Dendritic cell treated with granulocyte-macrophage colony-stimulating factor and Interleukin-4, amounts not matched to agents 40 ng/mL and 50 ng/mL, for 4 days (primary cell): ENCODE results near the gene PCDH18.
"Not testable (repeated sequence)": the region's sequence is repeated elsewhere in the genome, so short reads cannot be mapped to it uniquely, and the experiment has no call there.

Source experiments
- H3K27ac Mint-ChIP-seq: one replicate; pipeline ENCODE4 v1.8.0; 2022; ENCODE audit warnings: mild to moderate bottlenecking, mixed read lengths
- H3K27me3 Mint-ChIP-seq: one replicate; pipeline ENCODE4 v1.8.0; 2022; ENCODE audit warnings: mild to moderate bottlenecking, mixed read lengths
- H3K36me3 Mint-ChIP-seq: one replicate; pipeline ENCODE4 v1.8.0; 2022; ENCODE audit warnings: low read depth, mixed read lengths
- H3K4me1 Mint-ChIP-seq: one replicate; pipeline ENCODE4 v1.8.0; 2022; ENCODE audit warnings: low read depth, mixed read lengths
- H3K4me3 Mint-ChIP-seq: one replicate; pipeline ENCODE4 v1.8.0; 2022; ENCODE audit warnings: mild to moderate bottlenecking, moderate library complexity, mixed read lengths
- H3K9me3 Mint-ChIP-seq: one replicate; pipeline ENCODE4 v1.8.0; 2022; ENCODE audit warnings: mixed read lengths
- intact Hi-C: fragments of 100-400 bp; cut with micrococcal nuclease; formaldehyde crosslinking; loops from one replicate; pipeline ENCODE4 v1.15.0; 2022

PCDH18 gene

GRCh38 chr4:137531986-137532868, at the start of gene PCDH18:
Gene PCDH18 (minus strand): TSS chr4:137532494. CDS start chr4:137532088, 406 bp downstream.
- Mint-ChIP-seq H3K4me1 (no peaks in the 10 kb centered on the region), H3K27ac (no peak within 1 kb of the TSS), H3K27me3 (no peaks in the 10 kb centered on the region), H3K36me3 (no peaks in the 10 kb centered on the region), H3K9me3 (no peaks in the 10 kb centered on the region), H3K4me3 (no peak within 1 kb of the TSS)
- intact Hi-C loops: no loop called here

DNA sequence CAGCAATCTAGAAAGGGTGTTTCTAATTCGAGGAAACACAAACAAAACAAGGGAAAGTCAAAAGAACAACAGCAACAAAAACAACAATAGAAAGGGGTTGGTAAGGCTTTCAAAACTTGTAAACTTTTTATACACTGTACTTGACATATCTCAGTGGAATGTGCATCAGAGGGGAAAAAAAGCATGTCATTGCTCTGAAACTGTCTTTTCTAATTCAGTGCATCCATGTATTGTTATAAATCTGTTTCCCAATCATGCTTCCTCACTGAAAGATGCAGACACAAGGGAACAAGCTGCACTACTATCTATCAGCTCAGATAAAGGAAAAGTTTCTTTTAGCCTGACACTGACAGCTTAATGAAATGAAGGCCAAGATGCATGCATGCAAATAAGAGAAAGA, 44.2 kb upstream of the PCDH18 start:
- Mint-ChIP-seq H3K36me3 (no peaks in the 10 kb centered on the region), H3K27ac (no peak overlapping the region), H3K4me1 (no peaks in the 10 kb centered on the region), H3K9me3 (peaks cover 19% of the 10 kb centered on the region), H3K27me3 (no peaks in the 10 kb centered on the region), H3K4me3 (no peak overlapping the region)
- intact Hi-C loops: no loop called here

DNA sequence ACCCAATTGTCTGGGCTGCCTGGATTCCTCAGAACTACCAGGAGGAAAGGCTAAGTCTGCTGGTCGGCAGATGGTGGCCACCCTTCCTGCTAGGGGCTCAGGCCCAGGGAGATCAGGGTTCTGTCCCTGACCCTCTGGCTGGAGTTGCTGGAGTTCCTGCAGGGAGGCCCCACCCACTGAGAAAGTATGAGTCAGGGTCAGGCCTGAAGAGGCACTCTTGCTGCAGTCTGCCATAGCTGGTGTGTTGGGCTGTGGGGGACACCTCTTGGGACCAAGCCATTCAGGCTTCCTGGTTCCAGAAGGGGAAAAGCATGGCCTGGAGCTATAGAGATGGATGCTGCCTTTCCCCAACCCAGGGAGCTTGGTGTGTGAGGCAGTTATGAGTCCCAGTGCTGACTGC, 40.4 kb upstream of the PCDH18 start:
- Mint-ChIP-seq H3K4me3 (no peak overlapping the region), H3K9me3 (peaks cover 35% of the 10 kb centered on the region), H3K27ac (no peak overlapping the region), H3K27me3 (no peaks in the 10 kb centered on the region), H3K36me3 (no peaks in the 10 kb centered on the region), H3K4me1 (no peaks in the 10 kb centered on the region)
- intact Hi-C loops: no loop called here

DNA sequence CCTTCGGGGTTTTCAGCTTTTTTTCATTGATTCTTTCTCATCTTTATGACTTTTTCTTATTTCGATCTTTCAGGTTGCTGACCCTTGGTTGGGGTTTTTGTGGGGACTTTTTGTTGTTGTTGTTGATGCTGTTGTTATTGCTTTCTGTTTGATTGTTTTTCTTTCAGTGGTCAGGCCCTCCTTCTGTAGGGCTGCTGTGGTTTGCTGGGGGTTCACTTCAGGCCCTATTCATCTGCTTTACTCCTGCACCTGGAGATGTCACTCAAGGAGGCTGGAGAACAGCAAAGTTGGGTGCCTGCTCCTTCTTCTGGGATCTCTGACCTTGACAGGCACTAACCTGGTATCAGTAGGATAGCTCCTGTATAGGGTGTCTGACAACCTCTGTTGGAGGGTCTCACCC, 39.9 kb upstream of the PCDH18 start:
- no peak overlapping the region for H3K27ac Mint-ChIP-seq
- H3K4me3 Mint-ChIP-seq: no peak overlapping the region
- intact Hi-C loops: no loop called here
- H3K9me3 Mint-ChIP-seq: peaks cover 35% of the 10 kb centered on the region
- no peaks in the 10 kb centered on the region for H3K36me3 Mint-ChIP-seq
- H3K27me3 Mint-ChIP-seq: no peaks in the 10 kb centered on the region
- H3K4me1 Mint-ChIP-seq: no peaks in the 10 kb centered on the region

DNA sequence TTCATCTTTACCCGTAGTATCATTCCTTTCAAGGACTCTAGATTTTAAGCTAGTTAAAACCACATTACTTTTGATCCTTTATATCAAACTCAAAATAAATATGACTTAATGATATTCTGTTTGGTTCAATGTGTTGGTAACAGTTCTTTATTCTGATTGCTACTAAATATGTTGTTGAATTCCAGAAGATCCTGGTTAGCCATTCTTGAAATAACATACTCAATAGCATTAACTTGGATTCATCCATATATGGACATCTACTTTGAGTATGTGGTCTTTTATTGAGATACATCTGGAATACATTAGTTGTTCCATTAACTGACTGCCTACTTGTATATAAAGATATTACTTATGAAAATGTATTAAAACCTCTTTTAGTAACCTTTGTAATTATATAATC, 27.5 kb upstream of the PCDH18 start:
- Mint-ChIP-seq H3K4me1 (no peaks in the 10 kb centered on the region), H3K27me3 (no peaks in the 10 kb centered on the region), H3K9me3 (peaks cover 8% of the 10 kb centered on the region), H3K27ac (no peak overlapping the region), H3K4me3 (no peak overlapping the region), H3K36me3 (no peaks in the 10 kb centered on the region)
- intact Hi-C loops: no loop called here

DNA sequence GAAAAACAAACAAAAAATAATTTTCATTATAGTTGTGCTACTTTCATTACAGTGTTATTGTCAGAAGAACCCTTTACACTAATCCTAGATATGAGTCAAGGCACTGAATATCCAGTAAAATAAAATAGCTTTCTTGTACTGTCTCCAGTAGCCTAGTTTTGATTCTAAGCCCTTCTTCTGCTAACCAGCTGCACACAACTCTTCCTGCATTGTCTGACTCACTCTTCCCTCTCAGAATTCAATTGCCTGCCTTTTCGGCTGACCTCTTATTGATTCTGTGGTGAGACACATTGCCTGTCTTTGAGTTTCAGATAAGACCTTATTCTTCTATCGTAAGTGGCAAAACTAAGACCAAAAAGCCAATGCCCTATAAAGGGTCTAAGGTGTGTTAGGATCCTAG, 26.7 kb upstream of the PCDH18 start:
- Mint-ChIP-seq H3K27me3 (no peaks in the 10 kb centered on the region), H3K9me3 (peaks cover 5% of the 10 kb centered on the region), H3K27ac (no peak overlapping the region), H3K4me1 (no peaks in the 10 kb centered on the region), H3K4me3 (no peak overlapping the region), H3K36me3 (no peaks in the 10 kb centered on the region)
- intact Hi-C loops: no loop called here

- no peaks in the 10 kb centered on the region for H3K4me1 Mint-ChIP-seq
- H3K27ac Mint-ChIP-seq: no peak overlapping the region
- no peak overlapping the region for H3K4me3 Mint-ChIP-seq
- no peaks in the 10 kb centered on the region for H3K9me3 Mint-ChIP-seq
- no peaks in the 10 kb centered on the region for H3K27me3 Mint-ChIP-seq
- intact Hi-C loops: no loop called here
- H3K36me3 Mint-ChIP-seq: no peaks in the 10 kb centered on the region
Measured at GRCh38 chr4:137545461-137545861, 13.2 kb upstream of the PCDH18 start.

GRCh38 chr4:137543648-137544047, 11.4 kb upstream of the PCDH18 start:
- Mint-ChIP-seq H3K4me3 (no peak overlapping the region), H3K27me3 (no peaks in the 10 kb centered on the region), H3K4me1 (no peaks in the 10 kb centered on the region), H3K36me3 (no peaks in the 10 kb centered on the region), H3K9me3 (no peaks in the 10 kb centered on the region), H3K27ac (no peak overlapping the region)
- intact Hi-C loops: no loop called here

- Mint-ChIP-seq H3K27ac (no peak overlapping the region), H3K36me3 (no peaks in the 10 kb centered on the region), H3K4me3 (no peak overlapping the region), H3K9me3 (no peaks in the 10 kb centered on the region), H3K27me3 (no peaks in the 10 kb centered on the region), H3K4me1 (no peaks in the 10 kb centered on the region)
- intact Hi-C loops: no loop called here
Measured at GRCh38 chr4:137543198-137543597, 10.9 kb upstream of the PCDH18 start.

GRCh38 chr4:137541876-137542646, 9.8 kb upstream of the PCDH18 start:
- Mint-ChIP-seq H3K27me3 (no peaks in the 10 kb centered on the region), H3K4me3 (no peak overlapping the region), H3K36me3 (no peaks in the 10 kb centered on the region), H3K9me3 (no peaks in the 10 kb centered on the region), H3K4me1 (no peaks in the 10 kb centered on the region), H3K27ac (no peak overlapping the region)
- intact Hi-C loops: no loop called here

DNA sequence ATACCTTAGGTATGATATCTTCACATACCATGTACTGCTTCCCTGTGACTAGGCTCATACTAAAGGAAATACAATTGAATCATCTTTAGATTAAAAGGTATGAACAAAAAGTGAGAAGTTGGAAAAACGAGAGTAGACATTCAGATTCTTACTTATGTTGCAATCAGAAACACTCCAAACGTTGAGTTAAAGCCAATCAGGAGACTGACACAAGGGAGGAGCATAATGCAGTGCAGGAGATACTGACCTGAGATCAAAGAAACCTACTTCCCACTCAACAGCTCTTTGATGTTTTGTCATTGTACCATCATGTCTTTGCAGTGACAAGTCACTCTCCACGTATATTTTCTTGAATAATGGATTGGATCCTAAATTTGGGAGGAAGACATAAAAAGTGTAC, 8.9 kb upstream of the PCDH18 start:
- intact Hi-C loops: no loop called here
- H3K27me3 Mint-ChIP-seq: no peaks in the 10 kb centered on the region
- H3K27ac Mint-ChIP-seq: no peak overlapping the region

DNA sequence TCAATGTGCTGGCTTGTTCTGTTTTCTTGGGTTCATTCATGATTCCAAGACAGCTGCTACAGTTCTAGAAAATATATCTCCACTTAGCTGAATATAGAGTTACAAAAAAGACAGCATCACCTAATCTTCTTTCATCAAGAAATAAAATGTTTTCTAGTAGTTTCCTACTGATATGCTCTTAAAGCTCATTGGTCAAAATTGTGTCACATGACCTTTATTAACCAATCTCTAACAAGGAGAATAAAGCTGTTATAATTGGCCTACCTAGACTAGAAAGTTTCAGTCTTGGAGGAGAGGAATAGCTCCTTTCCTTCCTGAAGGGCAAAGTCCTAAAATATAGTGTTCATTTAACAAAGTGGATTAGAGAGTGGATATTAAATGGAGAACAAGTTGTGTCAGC, 8.1 kb upstream of the PCDH18 start:
- no peaks in the 10 kb centered on the region for H3K36me3 Mint-ChIP-seq
- no peaks in the 10 kb centered on the region for H3K4me1 Mint-ChIP-seq
- no peaks in the 10 kb centered on the region for H3K27me3 Mint-ChIP-seq
- no peak overlapping the region for H3K4me3 Mint-ChIP-seq
- no peak overlapping the region for H3K27ac Mint-ChIP-seq
- H3K9me3 Mint-ChIP-seq: no peaks in the 10 kb centered on the region
- intact Hi-C loops: no loop called here

More for the DNA sequence above, 8.9 kb upstream of the PCDH18 start:
- Mint-ChIP-seq H3K4me3 (no peak overlapping the region), H3K36me3 (no peaks in the 10 kb centered on the region), H3K9me3 (no peaks in the 10 kb centered on the region), H3K4me1 (no peaks in the 10 kb centered on the region)

GRCh38 chr4:137538526-137538925, 6.2 kb upstream of the PCDH18 start:
- no peaks in the 10 kb centered on the region for H3K4me1 Mint-ChIP-seq
- H3K36me3 Mint-ChIP-seq: no peaks in the 10 kb centered on the region
- no peak overlapping the region for H3K4me3 Mint-ChIP-seq
- no peaks in the 10 kb centered on the region for H3K27me3 Mint-ChIP-seq
- intact Hi-C loops: no loop called here
- no peaks in the 10 kb centered on the region for H3K9me3 Mint-ChIP-seq
- no peak overlapping the region for H3K27ac Mint-ChIP-seq

DNA sequence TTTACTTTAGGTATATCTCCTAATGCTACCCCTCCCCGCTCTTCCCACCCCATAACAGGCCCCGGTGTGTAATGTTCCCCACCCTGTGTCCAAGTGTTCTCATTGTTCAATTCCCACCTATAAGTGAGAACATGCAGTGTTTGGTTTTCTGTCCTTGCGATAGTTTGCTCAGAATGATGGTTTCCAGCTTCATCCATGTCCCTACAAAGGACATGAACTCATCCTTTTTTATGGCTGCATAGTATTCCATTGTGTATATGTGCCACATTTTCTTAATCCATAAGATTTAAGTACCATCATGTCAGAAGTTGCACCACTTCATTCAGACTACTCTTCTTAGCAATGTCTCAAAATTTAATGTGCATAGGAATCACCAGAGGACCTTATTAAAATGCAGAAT, 5.5 kb upstream of the PCDH18 start:
- H3K36me3 Mint-ChIP-seq, H3K9me3 Mint-ChIP-seq, H3K27ac Mint-ChIP-seq, intact Hi-C loops, H3K4me1 Mint-ChIP-seq, H3K27me3 Mint-ChIP-seq, H3K4me3 Mint-ChIP-seq: not testable (repeated sequence)
